Measurements from ENCODE around the gene C9orf57. TPM values are rescaled to one million over a fixed set of nuclear protein-coding genes. Genes with fewer than 3 reads are reported as not detected.
"Not testable (repeated sequence)": the region's sequence is repeated elsewhere in the genome, so short reads cannot be mapped to it uniquely, and the experiment has no call there.

Gene C9orf57
- total and polyA plus RNA-seq, 9 of the 15 experiments (the other 6 are each of a cell fraction or from before 2014, with no cell fraction given), result not detected

- BruUV-seq (replicated peaks), result no TSS peak
- ChIA-PET POLR2A (no interaction called here), CTCF (ENCODE audit: low intra/inter-chr PET ratio) (no interaction called here)
- no peak for TF ChIP-seq MIER1 (IDR thresholded peaks at IDR 0.05; ENCODE audit: low read depth)
- TF ChIP-seq MEF2A (IDR thresholded peaks at IDR 0.05; ENCODE audit: control insufficient read depth, low read depth, low read length), result no peak
- no peak for ATAC-seq
- FAIRE-seq, result no peak
- Histone ChIP-seq H4K20me1 (replicated peaks; ENCODE audit: control insufficient read depth, insufficient read depth, low read length) (no peaks in the 10 kb centered on the region), H2AFZ (ENCODE audit: low read depth, low read length) (no peak overlapping the region), H3K4me1 (replicated peaks in 1 of 2; ENCODE audit: control insufficient read depth in 2 of 2, insufficient read depth in 2 of 2, low read length in 2 of 2) (no peaks in the 10 kb centered on the region), H3K9me3 (replicated peaks; ENCODE audit: control insufficient read depth, insufficient read depth, low read depth, low read length) (no peaks in the 10 kb centered on the region), H3K36me3 (ENCODE audit: control insufficient read depth, insufficient read depth, low read length) (no peaks in the 10 kb centered on the region), H3K4me3 (no peak overlapping the region), H3K9me1 (ENCODE audit: control insufficient read depth, insufficient read depth, low read length) (no peaks in the 10 kb centered on the region), H3K9ac (ENCODE audit: insufficient read depth in 1 of 2, low read depth in 2 of 2, low read length in 2 of 2) (no peak overlapping the region), H3K79me2 (ENCODE audit: control insufficient read depth, insufficient read depth, low read length) (no peaks in the 10 kb centered on the region), H3K27me3 (ENCODE audit: control insufficient read depth in 2 of 2, insufficient read depth in 2 of 2, low read length in 2 of 2) (no peaks in the 10 kb centered on the region), H3K4me2 (ENCODE audit: insufficient read depth, low read length) (no peak overlapping the region), H3K27ac (ENCODE audit: extremely low read depth, low read depth, low read length) (no peak overlapping the region)
- DNase-seq (ENCODE audit: extremely low read depth in 1 of 4, low spot score in 3 of 4), result no peak
- 0% methylated on average over 1 of the region's 2 CpGs for WGBS (ENCODE audit: insufficient coverage, low coverage, missing lambda C conversion rate)
- intact Hi-C loops (cut with micrococcal nuclease) (no loop called here), in situ Hi-C loops (cut with MboI) (no loop called here)
Observed at GRCh38 chr9:72082536-72082935, 22.1 kb upstream of the C9orf57 start.

GRCh38 chr9:72074666-72075065, 14.3 kb upstream of the C9orf57 start:
- intact Hi-C loops (cut with micrococcal nuclease); H3K4me2 ChIP-seq (ENCODE audit: insufficient read depth, low read length); POLR2A ChIA-PET; H3K4me3 ChIP-seq; in situ Hi-C loops (cut with MboI); H3K9ac ChIP-seq (ENCODE audit: insufficient read depth in 1 of 2, low read depth in 2 of 2, low read length in 2 of 2); CTCF ChIA-PET (ENCODE audit: low intra/inter-chr PET ratio); H3K79me2 ChIP-seq (ENCODE audit: control insufficient read depth, insufficient read depth, low read length); H3K4me1 ChIP-seq (replicated peaks in 1 of 2; ENCODE audit: control insufficient read depth in 2 of 2, insufficient read depth in 2 of 2, low read length in 2 of 2); H3K9me1 ChIP-seq (ENCODE audit: control insufficient read depth, insufficient read depth, low read length); H3K27me3 ChIP-seq (ENCODE audit: control insufficient read depth in 2 of 2, insufficient read depth in 2 of 2, low read length in 2 of 2); FAIRE-seq; H3K36me3 ChIP-seq (ENCODE audit: control insufficient read depth, insufficient read depth, low read length); H3K27ac ChIP-seq (ENCODE audit: extremely low read depth, low read depth, low read length); H3K9me3 ChIP-seq (replicated peaks; ENCODE audit: control insufficient read depth, insufficient read depth, low read depth, low read length); ATAC-seq; BruUV-seq (replicated peaks); DNase-seq (ENCODE audit: extremely low read depth in 1 of 4, low spot score in 3 of 4); H2AFZ ChIP-seq (ENCODE audit: low read depth, low read length); H4K20me1 ChIP-seq (replicated peaks; ENCODE audit: control insufficient read depth, insufficient read depth, low read length): not testable (repeated sequence)
- 4% methylated on average over 2 of the region's 2 CpGs for WGBS (ENCODE audit: insufficient coverage, low coverage, missing lambda C conversion rate)

Measured in K562 (cell line).